ENCODE data around the gene MALRD1.

DNA sequence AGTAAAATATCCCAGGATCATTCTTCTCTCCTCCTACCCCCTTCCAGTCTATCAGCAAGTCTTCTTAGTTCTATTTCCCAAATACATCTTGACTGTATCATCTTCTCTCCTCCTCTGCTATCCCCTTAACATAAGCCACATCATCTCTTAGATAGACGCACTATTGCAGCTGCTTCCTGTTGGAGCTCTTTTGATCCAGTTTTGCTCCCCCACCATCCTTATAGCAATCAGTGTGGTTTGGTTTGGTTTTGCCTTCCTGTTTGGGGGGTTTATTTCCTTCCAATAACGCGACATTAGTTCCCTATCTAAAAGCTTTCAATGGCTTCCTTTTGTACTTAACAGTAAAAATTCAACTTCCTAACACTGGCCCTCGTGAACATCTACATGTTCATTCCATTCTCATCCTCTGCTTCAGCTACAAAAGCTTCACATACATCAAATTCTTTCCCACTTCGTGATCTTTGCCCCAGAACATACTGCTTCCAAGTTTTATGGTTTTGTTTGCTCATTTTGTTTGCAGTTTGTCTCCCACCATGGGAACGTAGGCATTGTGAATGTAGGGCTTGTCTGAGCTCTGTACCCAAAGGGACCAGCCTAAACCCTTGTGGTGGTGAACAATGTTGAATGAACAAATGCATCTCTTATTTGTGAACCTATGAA is 734.0 kb downstream of the MALRD1 start:
- TF ChIP-seq EZH2 (IDR thresholded peaks at IDR 0.05; ENCODE audit: insufficient read depth, poor library complexity, severe bottlenecking): no peak
- no peak for TF ChIP-seq EZH2phosphoT487 (IDR thresholded peaks at IDR 0.05; ENCODE audit: insufficient read depth, low read depth)

All from GM23248 (cell line).